Measurements from ENCODE around the gene MAG. TPM values are rescaled to one million over a fixed set of nuclear protein-coding genes. Genes with fewer than 3 reads are reported as not detected.

The MAG gene
- total and polyA plus RNA-seq, 9 of the 15 experiments (the other 6 are each of a cell fraction or from before 2014, with no cell fraction given), result 0.11 to 10.0 (median 1.6) TPM

GRCh38 chr19:35248310-35249145 is 43.4 kb upstream of the MAG start, which contains the start of gene LSR (continued):
- TF ChIP-seq KDM1A (IDR thresholded peaks at IDR 0.05) (peak; percentile 8 to 28), ZNF239 (CRISPR knock-in tag; IDR thresholded peaks at IDR 0.05) (no peak), SREBF1 (IDR thresholded peaks at IDR 0.05; ENCODE audit: borderline replicate concordance, low read depth, low read length) (0 out of 2 replicates have a peak, but pooled peaks have one; percentile 60), SMARCE1 (IDR thresholded peaks at IDR 0.05) (no peak), SIN3B (IDR thresholded peaks at IDR 0.05; ENCODE audit: low read depth) (peak; percentile 38; the same call in 1 of the 2 replicates), ZNF717 (CRISPR knock-in tag; IDR thresholded peaks at IDR 0.05) (no peak), ZNF699 (CRISPR knock-in tag; IDR thresholded peaks at IDR 0.05; ENCODE audit: insufficient replicate concordance) (no peak), ZNF324 (CRISPR knock-in tag; IDR thresholded peaks at IDR 0.05) (no peak), ZKSCAN3 (CRISPR knock-in tag; IDR thresholded peaks at IDR 0.05) (no peak), TCF7L2 (IDR thresholded peaks at IDR 0.05; ENCODE audit: low read depth, low read length) (peak; percentile 86), E2F1 (CRISPR knock-in tag; IDR thresholded peaks at IDR 0.05) (no peak), ZNF764 (CRISPR knock-in tag; IDR thresholded peaks at IDR 0.05; ENCODE audit: low read depth) (no peak), TFAP4 (CRISPR knock-in tag; IDR thresholded peaks at IDR 0.05; ENCODE audit: borderline replicate concordance) (peak; percentile 81), TEAD4 (IDR thresholded peaks at IDR 0.05; ENCODE audit: low read length) (no peak), TEAD4 (CRISPR knock-in tag; IDR thresholded peaks at IDR 0.05; ENCODE audit: borderline replicate concordance) (no peak), ZNF143 (CRISPR knock-in tag; IDR thresholded peaks at IDR 0.05) (no peak), RAD51 (IDR thresholded peaks at IDR 0.05; ENCODE audit: borderline replicate concordance, low read depth) (no peak; the same call in 1 of the 2 replicates), DMBX1 (CRISPR knock-in tag; IDR thresholded peaks at IDR 0.05; ENCODE audit: borderline replicate concordance) (no peak), ZNF395 (CRISPR knock-in tag; IDR thresholded peaks at IDR 0.05) (no peak), CAMTA2 (CRISPR knock-in tag; conservative IDR thresholded peaks at IDR 0.05) (no peak), ZNF766 (CRISPR knock-in tag; conservative IDR thresholded peaks at IDR 0.05) (no peak), RFX5 (IDR thresholded peaks at IDR 0.05; ENCODE audit: low read depth, low read length) (no peak), POLR3G (IDR thresholded peaks at IDR 0.05; ENCODE audit: extremely low read depth, insufficient read length, insufficient replicate concordance) (no peak), BCL6 (CRISPR knock-in tag; IDR thresholded peaks at IDR 0.05) (no peak), KAT7 (CRISPR knock-in tag; IDR thresholded peaks at IDR 0.05; ENCODE audit: borderline replicate concordance) (no peak; the same call in 1 of the 2 replicates), TAF15 (IDR thresholded peaks at IDR 0.05; ENCODE audit: low read depth, low read length) (no peak)

Measured in K562 (cell line).